ENCODE data around the gene RRP12.

RRP12 gene

DNA sequence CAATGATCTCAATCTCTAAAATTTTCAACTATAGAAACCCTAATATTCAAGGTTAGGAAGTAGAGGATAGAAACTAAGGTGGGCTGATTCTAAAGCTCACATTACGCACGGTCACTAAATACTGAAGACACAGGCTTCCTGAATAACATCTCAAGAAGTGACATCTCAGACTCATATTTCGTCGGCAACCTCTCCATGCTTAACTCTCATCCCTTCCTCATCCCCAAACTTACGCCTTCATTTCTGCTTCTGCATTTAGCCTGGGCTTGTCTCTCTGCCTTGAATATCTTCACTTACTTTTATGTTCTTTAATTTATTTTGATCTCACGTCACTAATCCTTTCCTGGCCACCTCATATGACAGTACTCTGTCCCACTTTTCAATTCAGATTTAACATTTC is 34.1 kb upstream of the RRP12 start:
- TF ChIP-seq, protein P1, sequence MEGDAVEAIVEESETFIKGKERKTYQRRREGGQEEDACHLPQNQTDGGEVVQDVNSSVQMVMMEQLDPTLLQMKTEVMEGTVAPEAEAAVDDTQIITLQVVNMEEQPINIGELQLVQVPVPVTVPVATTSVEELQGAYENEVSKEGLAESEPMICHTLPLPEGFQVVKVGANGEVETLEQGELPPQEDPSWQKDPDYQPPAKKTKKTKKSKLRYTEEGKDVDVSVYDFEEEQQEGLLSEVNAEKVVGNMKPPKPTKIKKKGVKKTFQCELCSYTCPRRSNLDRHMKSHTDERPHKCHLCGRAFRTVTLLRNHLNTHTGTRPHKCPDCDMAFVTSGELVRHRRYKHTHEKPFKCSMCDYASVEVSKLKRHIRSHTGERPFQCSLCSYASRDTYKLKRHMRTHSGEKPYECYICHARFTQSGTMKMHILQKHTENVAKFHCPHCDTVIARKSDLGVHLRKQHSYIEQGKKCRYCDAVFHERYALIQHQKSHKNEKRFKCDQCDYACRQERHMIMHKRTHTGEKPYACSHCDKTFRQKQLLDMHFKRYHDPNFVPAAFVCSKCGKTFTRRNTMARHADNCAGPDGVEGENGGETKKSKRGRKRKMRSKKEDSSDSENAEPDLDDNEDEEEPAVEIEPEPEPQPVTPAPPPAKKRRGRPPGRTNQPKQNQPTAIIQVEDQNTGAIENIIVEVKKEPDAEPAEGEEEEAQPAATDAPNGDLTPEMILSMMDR (IDR thresholded peaks at IDR 0.05; ENCODE audit: extremely low read depth, insufficient read depth, missing control alignments): no peak
- DNase-seq (ENCODE audit: low spot score): no peak

DNA sequence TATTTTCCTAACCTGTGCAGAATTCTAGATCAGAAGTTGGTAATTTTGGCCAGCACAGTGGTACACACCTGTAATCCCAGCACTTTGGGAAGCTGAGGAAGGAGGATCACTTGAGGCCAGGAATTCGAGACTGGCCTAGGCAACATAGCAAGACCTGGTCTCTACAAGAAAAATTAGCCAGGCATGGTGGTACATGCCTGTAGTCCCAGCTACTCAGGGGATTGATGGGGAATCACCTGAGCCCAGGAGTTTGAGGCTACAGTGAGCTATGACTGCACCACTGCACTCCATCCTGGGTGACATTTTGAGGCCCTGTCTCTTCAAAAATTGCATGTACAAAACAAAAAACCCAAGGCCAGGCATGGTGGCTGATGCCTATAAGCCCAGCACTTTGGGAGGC is 33.4 kb upstream of the RRP12 start:
- no peak for DNase-seq (ENCODE audit: low spot score)
- TF ChIP-seq, protein P1 (IDR thresholded peaks at IDR 0.05; ENCODE audit: extremely low read depth, insufficient read depth, missing control alignments): no peak
- in situ Hi-C loops (cut with MboI; ENCODE audit: low pct_unique_long_range_greater_than_20kb, low sequenced_read_pairs, unreplicated experiment): no loop called here

More for the DNA sequence above, 34.1 kb upstream of the RRP12 start:
- in situ Hi-C loops (cut with MboI; ENCODE audit: low pct_unique_long_range_greater_than_20kb, low sequenced_read_pairs, unreplicated experiment): no loop called here

DNA sequence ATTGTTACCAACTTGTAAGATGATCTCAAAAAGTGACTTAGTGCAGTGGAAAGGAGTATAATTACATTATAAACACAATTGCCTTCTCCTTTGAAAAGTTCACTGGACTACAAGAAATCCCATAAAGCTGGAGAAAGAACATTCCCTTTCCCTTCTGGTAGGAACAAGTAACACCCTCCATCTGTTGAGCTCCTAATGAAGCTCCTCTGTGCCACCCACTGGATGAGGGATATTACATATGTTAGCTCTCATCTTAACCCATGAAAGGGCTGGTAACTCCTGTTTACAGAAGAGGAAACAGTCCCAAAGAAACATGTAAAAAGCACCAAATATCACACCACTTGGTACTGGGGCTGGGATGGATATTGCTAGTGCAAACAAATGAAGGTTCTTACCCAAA is 32.9 kb upstream of the RRP12 start:
- in situ Hi-C loops (cut with MboI; ENCODE audit: low pct_unique_long_range_greater_than_20kb, low sequenced_read_pairs, unreplicated experiment): no loop called here
- no peak for DNase-seq (ENCODE audit: low spot score)

DNA sequence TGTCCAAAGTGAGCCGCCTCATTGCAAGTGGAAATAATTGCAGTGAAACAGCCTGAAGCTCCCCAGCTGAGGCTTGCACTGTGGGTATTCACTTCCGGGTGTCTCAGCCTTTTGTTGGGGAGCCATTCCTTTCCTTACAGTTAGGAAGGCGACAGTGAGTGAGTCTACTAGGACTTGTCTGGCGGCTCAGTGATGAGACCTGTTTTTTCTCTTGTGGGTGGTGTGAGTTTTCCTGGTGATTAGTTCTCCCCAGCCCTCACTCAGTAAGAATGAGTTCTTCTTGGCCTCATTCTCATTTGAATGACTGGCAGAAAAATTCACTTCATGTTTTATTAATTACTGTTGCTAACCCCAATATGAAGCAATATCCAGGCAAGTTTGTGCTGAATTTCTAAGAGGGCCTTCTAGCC is 27.4 kb upstream of the RRP12 start:
- in situ Hi-C loops (cut with MboI; ENCODE audit: low pct_unique_long_range_greater_than_20kb, low sequenced_read_pairs, unreplicated experiment): no loop called here
- DNase-seq (ENCODE audit: low spot score): no peak
- TF ChIP-seq, protein P1 (IDR thresholded peaks at IDR 0.05; ENCODE audit: extremely low read depth, insufficient read depth, missing control alignments): no peak

More for the DNA sequence above, 32.9 kb upstream of the RRP12 start:
- TF ChIP-seq, protein P1 (IDR thresholded peaks at IDR 0.05; ENCODE audit: extremely low read depth, insufficient read depth, missing control alignments): no peak

DNA sequence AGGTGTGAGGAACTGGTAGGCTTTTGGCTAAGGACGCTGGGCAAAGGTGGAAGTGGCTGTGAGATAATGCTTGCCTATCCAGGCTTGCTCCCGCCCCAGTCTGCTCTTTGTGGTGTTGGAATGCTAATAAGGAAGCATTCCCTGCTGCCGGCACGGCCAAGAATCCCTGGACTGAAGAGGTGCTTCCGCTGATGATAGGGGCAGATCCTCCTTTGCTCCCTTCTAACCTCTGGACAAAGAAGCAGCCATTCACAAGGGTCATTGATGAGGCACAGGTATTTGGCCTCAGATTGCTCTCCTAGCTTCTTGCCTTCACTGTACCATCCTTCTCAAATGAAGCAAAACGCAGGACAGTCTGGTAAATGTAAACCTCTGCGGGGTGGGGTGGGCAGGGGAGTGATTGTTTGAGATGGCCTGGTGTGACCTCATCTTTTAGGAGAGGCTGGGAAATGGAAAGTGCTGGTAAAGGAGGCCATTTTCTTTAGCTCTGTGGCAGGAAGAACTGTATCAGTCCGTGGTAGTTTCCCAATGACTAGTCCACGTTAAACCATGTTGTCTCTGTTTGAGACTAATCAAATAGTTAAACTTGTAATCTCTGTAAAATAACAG is 26.5 kb upstream of the RRP12 start:
- DNase-seq (ENCODE audit: low spot score): peak; percentile 56
- TF ChIP-seq, protein P1 (IDR thresholded peaks at IDR 0.05; ENCODE audit: extremely low read depth, insufficient read depth, missing control alignments): no peak
- in situ Hi-C loops (cut with MboI; ENCODE audit: low pct_unique_long_range_greater_than_20kb, low sequenced_read_pairs, unreplicated experiment): no loop called here

DNA sequence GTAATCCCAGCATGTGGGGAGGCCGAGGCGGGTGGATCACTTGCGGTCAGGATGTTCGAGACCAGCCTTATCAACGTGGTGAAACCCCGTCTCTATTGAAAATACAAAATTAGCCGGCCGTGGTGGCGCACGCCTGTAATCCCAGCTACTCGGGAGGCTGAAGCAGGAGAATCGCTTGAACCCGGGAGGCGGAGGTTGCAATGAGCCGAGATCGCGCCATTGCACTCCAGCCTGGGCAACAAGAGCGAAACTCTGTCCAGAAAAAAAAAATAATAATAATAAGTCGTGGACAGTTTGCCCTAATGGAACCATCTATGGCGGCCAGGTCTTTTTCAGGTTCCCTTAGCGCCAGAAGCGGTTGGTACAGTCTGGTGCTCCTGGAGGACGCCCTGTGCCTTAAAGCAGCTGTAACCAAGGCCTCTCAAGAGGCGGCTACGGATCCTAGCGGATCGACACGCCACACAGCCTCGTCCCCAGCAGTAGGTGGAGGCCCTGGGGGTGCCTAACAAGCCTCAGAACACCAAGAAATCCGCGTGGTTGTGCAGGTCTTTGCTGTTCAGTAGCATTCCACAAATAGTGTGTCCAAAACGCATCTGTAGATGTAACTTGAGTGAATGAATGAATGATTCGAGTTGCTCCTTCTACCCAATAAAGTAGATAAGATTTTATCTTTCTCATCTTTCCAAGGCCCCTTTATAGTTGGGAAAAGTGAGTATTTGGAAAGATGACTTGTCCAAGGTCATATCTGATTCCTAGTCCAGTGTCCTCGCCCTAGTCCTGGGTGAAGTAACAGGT is 25.8 kb upstream of the RRP12 start:
- in situ Hi-C loops (cut with MboI; ENCODE audit: low pct_unique_long_range_greater_than_20kb, low sequenced_read_pairs, unreplicated experiment): no loop called here
- no peak for DNase-seq (ENCODE audit: low spot score)
- TF ChIP-seq, protein P1 (IDR thresholded peaks at IDR 0.05; ENCODE audit: extremely low read depth, insufficient read depth, missing control alignments): no peak
